Measurements from ENCODE around the gene XYLT1.

XYLT1 gene

DNA sequence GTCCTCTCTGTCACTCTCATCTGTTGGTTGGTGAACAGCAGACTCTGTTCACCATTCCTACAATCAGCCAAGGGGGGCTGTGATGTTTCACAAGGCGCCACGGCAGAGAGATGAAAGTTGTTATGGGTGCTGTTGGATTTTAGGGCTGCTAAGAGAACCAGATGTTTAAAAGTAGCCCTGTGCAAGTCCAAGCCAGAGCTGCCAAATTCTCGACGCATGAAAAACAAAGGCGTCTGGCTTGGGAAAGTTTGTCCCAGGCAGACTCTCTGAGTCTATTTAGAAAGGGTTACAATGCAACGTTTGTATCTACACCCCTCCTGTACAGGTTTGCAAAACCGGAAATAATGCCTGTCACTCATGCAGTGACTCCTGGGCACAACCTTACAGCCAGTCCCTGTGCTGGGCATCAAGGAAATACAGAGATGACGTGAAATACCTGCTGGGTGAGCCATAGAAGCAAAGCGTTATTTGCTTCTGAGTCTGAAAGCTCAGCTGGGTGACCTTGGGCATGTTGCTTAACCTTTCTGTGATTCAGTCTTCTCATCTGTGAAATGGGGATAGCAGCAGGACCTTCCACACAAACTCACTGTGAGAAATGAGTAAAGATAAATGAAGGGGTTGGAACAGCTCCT lies 74.8 kb downstream of the XYLT1 start:
- peak; percentile 29 for DNase-seq (ENCODE audit: low read depth)

DNA sequence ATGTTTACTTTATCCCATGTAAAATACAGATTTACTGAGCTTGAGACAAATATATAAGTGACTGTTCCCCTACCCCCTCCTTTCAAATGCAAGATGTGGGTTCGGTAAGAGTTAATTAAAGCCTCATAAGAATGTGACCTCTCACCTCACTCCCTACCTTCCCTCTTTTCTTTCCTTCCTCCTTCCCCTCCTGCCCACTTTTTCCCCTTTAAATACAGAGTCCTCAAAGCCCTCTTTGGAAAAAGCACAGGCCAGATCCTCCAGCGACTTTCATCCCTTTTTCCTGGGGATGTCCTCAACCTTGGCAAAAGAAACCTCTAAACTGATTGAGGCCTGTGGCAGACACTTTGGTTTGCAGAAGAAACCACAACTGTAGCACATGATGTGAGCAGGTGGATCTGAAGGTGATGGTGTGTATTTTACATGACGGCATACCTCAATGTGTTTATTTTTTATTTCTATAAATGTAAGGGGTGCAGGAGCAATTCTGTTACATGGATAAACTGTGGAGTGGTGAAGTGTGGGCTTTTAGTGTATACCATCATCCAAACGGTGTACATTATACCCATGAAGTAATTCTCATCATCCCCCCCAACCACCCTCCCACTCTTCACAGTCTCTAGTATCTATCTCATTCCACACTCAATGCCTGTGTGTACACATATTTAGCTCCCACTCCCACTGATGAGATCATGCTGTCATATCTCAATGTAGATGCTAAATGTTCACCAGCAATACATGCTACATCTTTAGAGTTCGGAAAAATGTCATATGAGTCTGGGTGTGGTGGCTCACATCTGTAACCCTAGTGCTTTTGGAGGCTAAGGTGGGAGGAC lies 77.7 kb downstream of the XYLT1 start:
- DNase-seq (ENCODE audit: low read depth), result no peak

DNA sequence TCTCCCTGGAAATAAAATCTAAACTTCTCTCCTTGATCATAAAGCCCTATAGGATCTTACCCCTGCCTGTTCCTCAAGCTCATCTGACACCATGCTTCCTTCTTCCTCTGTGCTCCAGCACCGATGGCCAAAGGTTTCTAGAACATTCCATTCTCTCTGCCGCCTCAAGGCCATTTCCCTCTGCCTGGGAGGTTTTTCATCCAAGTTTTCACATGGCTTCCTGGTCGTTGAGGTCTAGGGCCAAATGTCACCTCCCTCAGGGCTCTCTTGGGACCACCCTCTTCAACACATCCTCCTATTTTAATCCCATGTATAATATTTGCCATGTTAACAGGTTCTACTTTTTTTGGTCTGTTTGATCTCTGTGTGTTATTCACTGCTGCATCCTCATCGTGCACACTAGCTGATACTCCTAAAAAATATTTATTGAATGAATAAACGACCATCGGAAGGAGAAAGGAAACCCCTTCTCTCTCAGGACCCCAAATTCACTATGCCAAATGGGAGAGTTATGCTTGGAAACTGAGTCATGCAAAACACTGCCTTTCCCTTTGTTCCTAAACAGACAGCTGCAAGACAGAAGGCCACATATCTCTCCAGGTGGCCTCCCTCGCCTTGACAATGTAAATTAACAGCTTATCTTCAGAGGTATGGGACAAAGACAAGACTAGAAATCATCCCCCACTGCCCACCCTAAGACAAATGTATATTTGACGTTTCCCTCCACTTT lies 78.5 kb downstream of the XYLT1 start:
- DNase-seq (ENCODE audit: low read depth), result no peak

DNA sequence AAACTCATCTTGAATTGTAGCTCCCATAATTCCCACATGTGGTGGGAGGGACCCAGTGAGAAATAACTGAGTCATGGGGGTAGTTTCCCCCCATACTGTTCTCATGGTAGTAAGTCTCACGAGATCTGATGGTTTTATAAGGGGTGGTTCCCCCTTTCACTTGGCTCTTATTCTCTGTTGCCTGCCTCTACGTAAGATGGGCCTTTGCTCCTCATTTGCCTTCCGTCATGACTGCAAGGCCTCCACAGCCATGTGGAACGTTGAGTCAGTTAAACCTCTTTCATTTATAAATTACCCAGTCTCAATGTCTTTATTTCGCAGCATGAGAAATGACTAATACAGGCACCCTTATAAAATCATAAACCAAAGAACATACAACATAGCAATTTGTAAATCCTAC lies 79.0 kb downstream of the XYLT1 start:
- DNase-seq (ENCODE audit: low read depth), result no peak

DNA sequence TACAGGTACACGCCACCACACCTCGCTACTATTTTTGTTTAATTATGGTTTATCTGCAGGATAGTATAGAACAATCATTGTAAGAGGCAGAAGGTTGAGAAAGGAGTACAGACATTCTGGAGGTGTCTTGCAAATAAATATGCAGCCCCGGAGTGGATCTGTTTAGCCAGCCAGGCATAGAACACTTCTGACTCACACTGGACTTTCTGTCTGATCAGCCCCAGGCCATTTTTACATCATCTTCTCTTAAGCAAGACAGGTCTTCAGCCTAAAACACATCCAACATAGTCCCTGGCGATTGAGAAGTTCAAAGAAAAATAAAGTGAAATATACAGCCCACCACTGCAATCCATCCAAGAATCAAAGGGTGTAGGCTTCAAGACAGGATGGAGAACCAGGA lies 81.4 kb downstream of the XYLT1 start:
- peak; percentile 47 for DNase-seq (ENCODE audit: low read depth)

DNA sequence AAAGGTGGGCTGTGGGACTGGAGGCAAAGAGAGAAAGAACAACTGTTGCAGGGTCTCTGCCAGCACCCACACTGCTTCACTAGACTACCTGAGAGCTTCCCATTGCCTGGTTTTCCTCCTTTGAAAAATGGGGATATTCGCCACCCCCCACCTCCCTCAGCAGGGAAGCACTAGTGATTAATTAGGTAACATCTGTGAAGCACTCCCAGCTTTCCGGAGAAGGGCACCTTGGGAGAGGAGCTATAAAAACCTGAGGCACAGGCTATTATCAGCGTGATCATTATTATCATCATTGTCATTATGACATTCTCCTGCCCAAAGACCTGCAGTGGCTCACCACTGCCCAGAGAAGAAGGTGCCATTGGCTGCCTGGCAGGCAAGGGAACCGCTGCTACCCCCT lies 83.5 kb downstream of the XYLT1 start:
- DNase-seq (ENCODE audit: low read depth), result no peak

DNA sequence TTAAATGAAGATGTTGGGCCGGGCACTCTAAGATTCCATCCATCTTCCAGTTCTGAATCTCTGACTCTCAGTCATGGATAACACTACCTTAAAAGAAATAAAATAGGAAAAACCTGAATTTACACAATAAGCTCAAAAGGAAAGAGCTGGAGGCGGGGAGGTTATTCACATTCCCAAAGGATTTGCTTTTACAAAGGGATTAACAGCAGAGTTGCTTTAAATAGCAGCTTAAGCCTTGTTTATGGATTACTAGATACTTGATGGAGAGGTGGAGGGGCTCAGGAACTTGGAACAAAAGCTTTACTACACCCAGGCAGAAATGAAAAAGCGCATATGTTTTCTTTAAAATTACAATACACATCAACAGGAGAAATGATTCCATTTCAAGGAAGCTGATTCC lies 84.5 kb downstream of the XYLT1 start:
- DNase-seq (ENCODE audit: low read depth), result no peak

DNA sequence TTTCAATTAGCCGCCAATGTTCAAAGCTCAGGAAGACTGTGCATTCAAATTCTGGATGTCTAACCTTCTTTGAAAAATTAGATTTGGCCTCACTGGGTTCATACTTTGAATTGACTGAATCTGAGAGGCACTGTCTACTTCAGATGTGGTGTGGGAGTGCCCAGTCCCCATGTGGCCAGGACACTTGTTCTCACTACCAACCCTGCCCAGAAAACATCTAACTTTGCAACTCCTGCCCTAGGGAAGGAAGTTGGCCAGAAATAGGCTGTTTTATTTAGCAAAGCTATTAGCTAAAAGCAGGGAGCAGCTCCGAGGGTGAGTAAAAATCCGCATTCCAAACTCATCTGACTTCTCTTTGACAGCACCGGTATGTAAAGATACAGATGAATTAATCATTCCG lies 86.3 kb downstream of the XYLT1 start:
- no peak for DNase-seq (ENCODE audit: low read depth)

DNA sequence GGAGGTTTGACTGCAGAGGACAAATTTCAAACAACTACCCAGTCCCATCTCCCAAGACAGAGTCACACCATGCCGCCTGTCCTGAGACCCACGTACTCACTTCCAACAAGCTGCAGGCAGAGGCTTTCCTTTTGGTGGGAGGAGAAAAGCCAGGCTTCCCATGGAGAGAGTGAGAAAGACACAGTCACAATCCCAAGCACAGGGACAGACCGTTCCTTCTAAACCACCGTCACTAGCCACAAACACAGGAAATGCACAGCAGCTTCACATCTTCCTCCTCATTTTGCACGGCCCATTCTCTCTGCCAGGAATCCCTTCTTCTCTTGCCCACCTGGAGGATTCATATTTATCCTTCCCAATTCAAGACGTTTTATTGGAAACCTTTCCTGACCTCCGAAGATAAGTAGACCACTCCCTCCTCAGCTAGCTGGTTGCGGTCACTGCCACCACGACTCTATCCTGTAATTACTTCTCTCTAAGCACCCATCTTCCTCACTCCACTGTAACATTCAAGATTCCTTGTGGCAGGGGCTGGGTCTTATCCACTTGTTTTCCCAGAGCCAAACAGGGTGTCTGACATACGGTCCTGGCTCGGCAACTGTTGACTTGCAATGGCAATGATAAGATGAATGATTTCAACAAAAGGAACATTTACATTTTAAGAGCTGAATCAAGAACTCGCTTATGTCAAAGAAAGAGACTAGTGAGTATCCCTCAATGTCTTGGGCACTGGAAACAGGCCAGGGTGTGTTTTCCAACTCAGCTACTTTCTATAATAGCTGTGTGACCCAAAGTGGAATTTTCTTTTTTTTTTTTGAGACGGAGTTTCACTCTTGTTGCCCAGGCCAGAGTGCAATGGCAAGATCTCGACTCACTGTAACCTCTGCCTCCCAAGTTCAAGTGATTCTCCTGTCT lies 87.6 kb downstream of the XYLT1 start:
- DNase-seq (ENCODE audit: low read depth), result no peak

DNA sequence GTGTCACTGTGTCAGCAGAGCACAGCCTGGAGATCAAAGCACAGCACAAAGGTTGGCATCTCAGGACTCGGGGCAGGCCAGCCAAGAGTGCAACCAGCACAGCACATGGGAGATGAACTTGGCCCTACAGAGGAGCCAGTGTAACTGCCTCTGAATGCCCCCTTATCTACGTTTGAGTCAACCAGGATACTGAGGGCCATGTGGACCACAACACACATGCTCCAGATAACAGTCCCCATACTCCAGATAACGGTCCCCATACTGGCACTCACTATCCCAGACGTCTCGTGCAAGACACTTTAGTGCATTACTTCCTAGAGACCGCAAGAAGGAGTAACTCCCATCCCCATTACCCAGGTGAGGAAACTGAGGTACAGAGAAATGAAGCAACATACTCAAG lies 88.2 kb downstream of the XYLT1 start:
- DNase-seq (ENCODE audit: low read depth), result no peak

DNA sequence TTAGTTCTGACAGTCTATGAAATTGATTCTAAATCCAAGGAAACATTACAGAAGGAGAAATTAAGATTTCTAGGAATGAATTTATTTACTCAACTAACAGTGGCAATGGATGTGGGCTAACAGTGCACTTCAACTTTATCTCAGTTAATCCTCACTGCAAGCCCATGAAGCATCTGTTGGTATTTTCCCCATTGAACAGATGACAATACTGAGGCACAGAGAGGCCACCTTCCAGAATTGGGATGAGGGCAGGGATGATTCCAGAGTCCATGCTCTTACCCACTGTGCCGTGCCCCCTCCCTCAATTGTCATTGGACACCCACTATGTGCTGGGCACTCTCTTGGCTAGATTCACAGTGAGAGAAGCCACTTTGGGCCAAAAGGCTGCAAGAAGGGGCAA lies 89.0 kb downstream of the XYLT1 start:
- no peak for DNase-seq (ENCODE audit: low read depth)

DNA sequence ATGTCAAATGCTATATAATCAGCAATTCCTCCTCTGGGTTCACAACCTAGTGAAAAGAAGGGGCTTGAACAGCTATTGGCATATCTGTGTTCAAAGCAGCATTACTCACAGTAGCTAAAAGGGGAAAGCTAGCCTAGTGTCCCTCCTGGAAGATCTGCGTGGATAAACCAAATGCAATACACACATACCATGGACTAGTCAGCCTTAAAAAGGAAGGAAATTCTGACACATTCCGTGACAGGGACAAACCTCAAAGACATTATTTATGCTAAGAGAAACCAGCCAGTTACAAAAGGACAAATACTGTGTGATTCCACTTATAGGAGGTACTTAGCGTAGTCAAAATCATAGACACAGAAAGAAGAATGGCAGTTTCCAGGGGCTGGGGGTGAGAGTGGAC lies 90.1 kb downstream of the XYLT1 start:
- DNase-seq (ENCODE audit: low read depth), result no peak

DNA sequence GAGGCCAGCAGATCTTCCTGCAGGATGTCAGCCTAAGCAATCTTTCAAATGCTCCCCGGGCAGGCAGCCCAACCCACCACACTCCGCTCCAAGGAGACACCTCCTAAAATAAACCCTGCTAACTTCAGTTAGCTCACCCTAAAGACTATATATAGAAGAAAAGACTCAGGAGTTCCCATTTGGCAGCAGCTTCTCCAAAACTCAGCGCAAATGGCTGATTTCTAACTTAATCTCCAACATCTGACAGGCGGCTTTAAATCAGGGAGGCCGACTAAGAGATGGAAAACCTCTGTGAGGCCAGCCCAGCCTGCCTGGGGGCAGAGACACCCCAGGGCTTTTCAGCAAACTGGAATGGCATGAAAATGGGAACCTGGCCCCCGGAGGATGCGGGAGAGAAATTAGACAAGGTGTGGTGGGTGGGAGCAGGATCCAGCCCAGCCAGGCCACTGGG lies 91.6 kb downstream of the XYLT1 start:
- DNase-seq (ENCODE audit: low read depth), result peak; percentile 8

DNA sequence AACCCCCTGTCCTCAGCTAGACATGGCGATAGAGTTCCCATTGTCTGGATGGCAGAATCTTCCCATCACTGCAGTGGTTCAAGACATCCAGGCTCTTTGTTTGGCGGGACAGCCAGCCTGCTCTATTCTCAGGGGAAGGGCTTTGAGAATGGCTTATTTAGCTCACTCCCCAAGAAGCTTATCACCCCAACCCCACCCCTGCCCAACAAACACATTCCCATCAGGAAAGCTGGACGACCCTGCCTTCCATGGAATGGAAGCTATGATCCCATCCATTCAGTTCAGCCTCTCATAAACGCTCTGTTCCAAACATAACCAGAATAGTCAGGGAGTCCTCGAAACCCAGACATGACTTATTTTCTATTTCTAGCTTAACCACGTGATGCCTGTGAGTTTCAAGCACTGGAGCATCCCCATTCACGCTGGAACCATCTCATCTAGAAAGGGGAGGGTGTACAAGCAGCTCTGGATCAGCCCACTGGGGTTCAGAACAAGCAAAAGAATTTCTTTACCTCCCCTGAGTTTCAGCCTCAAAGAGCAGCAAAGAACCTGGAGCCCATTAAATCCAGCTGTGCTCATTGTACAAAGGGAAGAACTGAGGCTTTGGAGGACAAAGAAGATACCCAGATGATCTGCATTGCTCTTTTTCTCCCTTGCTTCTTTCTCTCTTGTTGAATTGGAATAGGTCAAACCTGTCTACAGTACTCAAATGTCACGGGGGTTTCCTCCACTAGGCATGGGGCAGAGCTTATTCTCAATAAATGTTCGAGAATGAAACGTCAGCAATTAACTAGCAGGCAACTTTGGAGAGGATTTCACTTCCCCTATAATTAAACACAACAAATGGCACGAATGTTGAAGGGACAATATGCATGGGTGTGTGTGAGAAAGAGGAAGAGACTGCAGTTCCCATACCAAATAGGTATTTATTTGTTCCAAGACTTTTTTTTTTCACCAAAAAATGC lies 93.1 kb downstream of the XYLT1 start:
- no peak for DNase-seq (ENCODE audit: low read depth)

DNA sequence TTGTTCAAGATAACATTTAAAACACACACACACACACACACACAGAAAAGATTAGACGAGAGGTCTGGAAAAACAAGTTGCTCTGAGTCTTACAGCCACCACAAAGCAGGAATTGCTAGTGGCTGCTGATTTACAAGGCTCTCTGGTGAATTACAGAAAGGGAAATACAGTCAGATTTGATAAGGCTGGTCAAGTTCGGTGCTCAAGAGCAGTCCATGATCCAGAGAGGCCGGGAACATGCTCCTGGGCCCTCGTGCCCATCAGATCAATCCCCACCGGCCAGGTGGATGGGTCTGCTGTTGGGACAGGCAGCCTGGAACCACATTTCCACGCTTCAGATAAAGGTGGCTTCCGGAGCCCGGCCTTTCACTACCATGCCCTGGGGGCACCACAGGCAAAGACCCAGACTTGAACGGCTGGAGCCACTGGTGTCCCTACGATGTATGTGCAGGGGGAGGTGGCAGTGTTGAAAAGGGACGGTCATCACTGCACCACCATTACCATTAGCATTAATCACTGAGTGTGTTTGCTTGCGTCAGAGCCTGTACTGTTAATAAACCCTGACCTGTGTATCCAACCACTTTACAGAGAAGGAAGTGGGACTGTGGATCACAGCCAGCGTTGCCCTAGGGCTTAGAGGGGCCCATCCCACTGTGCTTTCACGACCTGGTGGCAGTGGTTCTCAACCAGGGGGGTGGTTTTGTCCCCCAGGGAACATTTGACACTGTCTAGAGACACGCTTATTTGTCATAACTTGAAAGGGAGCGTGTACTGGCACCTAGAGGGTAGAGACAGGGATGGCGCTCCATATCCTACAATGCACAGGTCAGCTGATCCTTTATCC lies 95.1 kb downstream of the XYLT1 start:
- no peak for DNase-seq (ENCODE audit: low read depth)

DNA sequence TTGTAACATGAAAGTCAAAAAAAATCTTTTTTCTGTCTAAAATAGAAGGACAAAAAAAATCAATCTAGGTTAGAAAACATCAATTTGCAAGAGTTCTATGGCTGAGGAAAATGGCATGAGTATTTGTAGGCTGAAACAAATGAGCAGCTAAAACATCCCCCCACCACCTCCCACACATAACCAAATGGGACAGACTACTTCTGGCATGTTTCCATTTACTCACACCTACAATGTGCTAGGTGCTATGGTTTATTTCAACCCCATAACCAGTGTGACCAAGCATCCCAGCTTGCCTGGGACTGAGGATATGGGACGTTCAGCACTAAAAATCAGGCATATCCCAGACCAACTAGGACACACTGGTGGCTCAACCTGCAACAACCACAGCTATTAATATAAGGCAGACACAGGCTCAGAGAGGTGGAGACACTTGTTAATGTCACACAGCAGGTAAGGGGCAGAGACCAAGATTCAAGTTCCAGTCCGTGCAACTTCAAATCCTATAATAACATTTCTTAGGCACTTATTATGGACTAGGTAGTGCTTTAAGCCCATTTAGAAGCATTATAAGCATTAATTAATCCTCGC lies 96.0 kb downstream of the XYLT1 start:
- DNase-seq (ENCODE audit: low read depth), result no peak

DNA sequence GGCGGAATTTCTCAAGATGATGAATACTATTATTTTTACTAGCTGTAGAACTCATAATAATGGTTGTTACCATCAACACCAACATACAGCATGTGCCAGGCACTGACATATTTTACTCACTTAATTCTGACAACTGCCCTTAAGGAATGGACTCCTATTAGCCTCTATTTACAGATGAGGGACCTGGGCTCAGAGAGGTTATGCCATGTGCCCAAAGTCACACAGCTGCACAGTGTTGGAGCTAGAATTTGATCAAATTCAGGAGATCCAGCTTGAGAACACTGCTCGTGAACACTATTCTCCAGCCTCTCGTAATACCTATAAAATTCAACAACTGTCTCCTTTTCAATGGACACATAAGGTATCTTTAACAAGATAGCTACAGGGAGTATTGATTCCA lies 97.2 kb downstream of the XYLT1 start:
- no peak for DNase-seq (ENCODE audit: low read depth)

DNA sequence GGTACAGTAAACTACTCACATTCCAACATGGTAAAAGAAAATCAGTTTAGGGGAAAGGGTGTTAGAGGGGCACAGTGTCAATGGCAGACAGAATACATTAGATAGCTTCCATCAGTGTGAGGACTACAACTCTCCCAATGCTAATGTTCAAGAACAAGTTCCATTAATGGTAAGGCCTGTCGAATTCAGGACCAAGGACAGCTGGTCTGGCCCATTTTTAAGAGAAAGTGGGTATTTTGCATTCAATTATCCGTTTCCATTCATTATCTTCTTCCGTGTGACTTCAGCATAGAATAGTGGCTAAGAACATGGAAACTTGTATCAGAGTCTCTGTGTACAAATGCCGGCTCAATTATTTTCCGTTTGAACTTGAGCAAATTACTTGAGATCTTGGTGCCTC lies 98.4 kb downstream of the XYLT1 start:
- no peak for DNase-seq (ENCODE audit: low read depth)

DNA sequence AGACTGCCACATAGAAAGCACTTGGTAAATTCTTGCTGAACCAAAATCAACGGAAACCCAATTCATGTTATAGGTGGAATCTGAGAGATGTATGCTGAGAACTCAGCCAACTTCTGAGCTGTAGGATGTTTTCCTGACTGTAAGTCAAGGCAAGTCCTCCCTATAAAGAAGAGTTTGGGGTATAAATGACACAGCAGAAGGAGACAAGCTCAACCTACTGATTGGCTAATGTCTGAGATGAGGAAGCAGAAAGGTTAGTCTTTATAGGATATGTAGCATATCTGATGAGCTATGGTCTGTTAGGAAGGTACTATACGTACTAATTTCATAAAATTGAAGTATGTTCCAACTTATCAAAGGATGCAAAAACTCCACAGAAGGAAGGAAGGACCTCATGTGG lies 99.5 kb downstream of the XYLT1 start:
- DNase-seq (ENCODE audit: low read depth), result no peak

Data from fibroblast of gingiva (primary cell).